ENCODE data around the gene AFAP1L1.

Gene AFAP1L1

GRCh38 chr5:149367972-149368645 lies 96.5 kb downstream of the AFAP1L1 start:
- Histone ChIP-seq H3K36me3 (ENCODE audit: control insufficient read depth in 2 of 2, insufficient read depth in 1 of 2, low read length in 2 of 2) (peaks cover 0 to 6% of the 10 kb centered on the region in 2 experiments; a peak in 1 of 3 replicates), H3K4me3 (ENCODE audit: low read depth, low read length) (no peak overlapping the region), H3K4me1 (ENCODE audit: control insufficient read depth, insufficient read depth, low read length) (no peaks in the 10 kb centered on the region), H3K27ac (ENCODE audit: extremely low read depth, low read depth, low read length) (no peak overlapping the region), H3K9me3 (ENCODE audit: control insufficient read depth, insufficient read depth, low read depth, low read length) (no peaks in the 10 kb centered on the region)
- TF ChIP-seq WT1 (tag by site-specific recombination; IDR thresholded peaks at IDR 0.05) (no peak), ZNF701 (tag by site-specific recombination; IDR thresholded peaks at IDR 0.05) (no peak)
- CTCF ChIA-PET, result interaction anchor here (0.6 to 15.5 kb wide), 37 partner anchors 8 to 265 kb away, joined by 3 to 212 read pairs (median 5); partner anchors contain the start of gene PCYOX1L
- POLR2A ChIA-PET, result interaction anchor here (1.0 to 2.9 kb wide), 4 partner anchors 10 to 251 kb away, joined by 3 to 17 read pairs (median 4); partner anchors contain the start of gene PCYOX1L

- TF ChIP-seq GLI4 (tag by site-specific recombination; IDR thresholded peaks at IDR 0.05) (no peak), ZBTB48 (tag by site-specific recombination; IDR thresholded peaks at IDR 0.05) (no peak), ZFP3 (tag by site-specific recombination; IDR thresholded peaks at IDR 0.05; ENCODE audit: low read depth) (no peak), GFI1B (tag by site-specific recombination; IDR thresholded peaks at IDR 0.05) (no peak), ZBTB17 (tag by site-specific recombination; IDR thresholded peaks at IDR 0.05) (no peak), ZNF266 (tag by site-specific recombination; IDR thresholded peaks at IDR 0.05; ENCODE audit: low read depth) (no peak), ZNF664 (tag by site-specific recombination; IDR thresholded peaks at IDR 0.05) (no peak)
- TF ChIP-seq, protein P1, sequence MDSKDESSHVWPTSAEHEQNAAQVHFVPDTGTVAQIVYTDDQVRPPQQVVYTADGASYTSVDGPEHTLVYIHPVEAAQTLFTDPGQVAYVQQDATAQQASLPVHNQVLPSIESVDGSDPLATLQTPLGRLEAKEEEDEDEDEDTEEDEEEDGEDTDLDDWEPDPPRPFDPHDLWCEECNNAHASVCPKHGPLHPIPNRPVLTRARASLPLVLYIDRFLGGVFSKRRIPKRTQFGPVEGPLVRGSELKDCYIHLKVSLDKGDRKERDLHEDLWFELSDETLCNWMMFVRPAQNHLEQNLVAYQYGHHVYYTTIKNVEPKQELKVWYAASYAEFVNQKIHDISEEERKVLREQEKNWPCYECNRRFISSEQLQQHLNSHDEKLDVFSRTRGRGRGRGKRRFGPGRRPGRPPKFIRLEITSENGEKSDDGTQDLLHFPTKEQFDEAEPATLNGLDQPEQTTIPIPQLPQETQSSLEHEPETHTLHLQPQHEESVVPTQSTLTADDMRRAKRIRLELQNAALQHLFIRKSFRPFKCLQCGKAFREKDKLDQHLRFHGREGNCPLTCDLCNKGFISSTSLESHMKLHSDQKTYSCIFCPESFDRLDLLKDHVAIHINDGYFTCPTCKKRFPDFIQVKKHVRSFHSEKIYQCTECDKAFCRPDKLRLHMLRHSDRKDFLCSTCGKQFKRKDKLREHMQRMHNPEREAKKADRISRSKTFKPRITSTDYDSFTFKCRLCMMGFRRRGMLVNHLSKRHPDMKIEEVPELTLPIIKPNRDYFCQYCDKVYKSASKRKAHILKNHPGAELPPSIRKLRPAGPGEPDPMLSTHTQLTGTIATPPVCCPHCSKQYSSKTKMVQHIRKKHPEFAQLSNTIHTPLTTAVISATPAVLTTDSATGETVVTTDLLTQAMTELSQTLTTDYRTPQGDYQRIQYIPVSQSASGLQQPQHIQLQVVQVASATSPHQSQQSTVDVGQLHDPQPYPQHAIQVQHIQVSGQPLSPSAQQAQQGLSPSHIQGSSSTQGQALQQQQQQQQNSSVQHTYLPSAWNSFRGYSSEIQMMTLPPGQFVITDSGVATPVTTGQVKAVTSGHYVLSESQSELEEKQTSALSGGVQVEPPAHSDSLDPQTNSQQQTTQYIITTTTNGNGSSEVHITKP (tag by site-specific recombination; IDR thresholded peaks at IDR 0.05), result peak; percentile 83
- no peak overlapping the region for H3K27ac ChIP-seq (ENCODE audit: extremely low read depth, low read depth, low read length)
- H3K36me3 ChIP-seq (ENCODE audit: control insufficient read depth in 2 of 2, insufficient read depth in 1 of 2, low read length in 2 of 2), result peaks cover 0 to 6% of the 10 kb centered on the region in 2 experiments; a peak in 1 of 3 replicates
- no peaks in the 10 kb centered on the region for H3K9me3 ChIP-seq (ENCODE audit: control insufficient read depth, insufficient read depth, low read depth, low read length)
- H3K4me1 ChIP-seq (ENCODE audit: control insufficient read depth, insufficient read depth, low read length), result no peaks in the 10 kb centered on the region
- H3K4me3 ChIP-seq (ENCODE audit: low read depth, low read length), result no peak overlapping the region
- ChIA-PET CTCF (interaction anchor here (0.7 to 15.5 kb wide), 16 partner anchors 9 to 97 kb away, joined by 3 to 212 read pairs (median 6); partner anchors contain the start of genes IL17B and PCYOX1L), POLR2A (no interaction called here)
Measured at GRCh38 chr5:149370878-149371277, 99.2 kb downstream of the AFAP1L1 start.

DNA sequence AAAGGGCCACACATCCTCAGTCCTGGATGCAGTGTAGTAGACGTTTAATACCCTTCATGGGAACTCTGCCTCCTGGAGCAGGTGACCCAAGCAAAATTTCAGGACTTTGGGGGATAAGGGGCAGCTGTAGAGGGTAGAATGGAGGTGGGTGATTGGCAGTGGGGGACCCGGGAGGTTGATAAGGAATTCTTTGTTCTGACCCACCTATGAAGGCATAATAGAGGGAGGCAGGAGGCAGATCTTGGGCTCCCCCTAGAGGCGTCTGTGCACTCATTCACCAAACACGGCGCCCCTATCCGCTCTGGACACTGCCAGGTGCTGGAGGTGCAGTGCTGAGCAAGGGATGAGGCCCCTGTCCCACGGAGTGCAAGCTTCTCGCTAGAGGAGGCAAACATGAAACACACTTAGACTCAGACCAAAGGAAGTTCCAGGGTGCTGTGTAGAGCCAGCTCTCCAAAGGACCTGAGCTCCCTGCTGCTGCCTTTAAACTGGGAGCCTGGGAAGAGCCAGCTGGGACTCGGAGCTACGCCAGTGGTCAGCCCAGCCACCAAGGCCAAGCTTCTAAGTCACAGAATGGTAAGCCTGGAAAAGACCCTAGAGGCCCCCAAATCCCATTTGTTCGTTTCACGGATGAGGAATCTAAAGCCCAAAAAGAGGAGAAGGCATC lies 99.8 kb downstream of the AFAP1L1 start:
- H3K9me3 ChIP-seq (ENCODE audit: control insufficient read depth, insufficient read depth, low read depth, low read length), result no peaks in the 10 kb centered on the region
- ChIA-PET CTCF (interaction anchor here (0.6 to 15.5 kb wide), 34 partner anchors 8 to 1389 kb away, joined by 3 to 212 read pairs (median 4); partner anchors contain the start of genes IL17B and PCYOX1L), POLR2A (interaction anchor here (0.6 to 1.5 kb wide), 6 partner anchors 8 to 51 kb away, joined by 3 to 9 read pairs (median 4); partner anchors contain the start of genes GRPEL2 and PCYOX1L)
- H3K27ac ChIP-seq (ENCODE audit: extremely low read depth, low read depth, low read length), result no peak overlapping the region
- H3K4me3 ChIP-seq (ENCODE audit: low read depth, low read length), result no peak overlapping the region
- H3K4me1 ChIP-seq (ENCODE audit: control insufficient read depth, insufficient read depth, low read length), result no peaks in the 10 kb centered on the region
- peak; percentile 73 for TF ChIP-seq CTCF (tag by site-specific recombination; IDR thresholded peaks at IDR 0.05)
- peak; percentile 59; the same call in 1 of the 2 replicates for TF ChIP-seq ZNF600 (tag by site-specific recombination; IDR thresholded peaks at IDR 0.05)
- TF ChIP-seq ZNF184 (tag by site-specific recombination; IDR thresholded peaks at IDR 0.05), result no peak
- TF ChIP-seq ZNF654 (tag by site-specific recombination; IDR thresholded peaks at IDR 0.05; ENCODE audit: low read depth), result peak; percentile 61
- TF ChIP-seq ZNF366 (tag by site-specific recombination; conservative IDR thresholded peaks at IDR 0.05), result peak; percentile 53
- TF ChIP-seq ZNF37A (tag by site-specific recombination; IDR thresholded peaks at IDR 0.05), result no peak
- no peak for TF ChIP-seq ZNF112 (tag by site-specific recombination; IDR thresholded peaks at IDR 0.05)
- peaks cover 0 to 6% of the 10 kb centered on the region in 2 experiments; a peak in 1 of 3 replicates for H3K36me3 ChIP-seq (ENCODE audit: control insufficient read depth in 2 of 2, insufficient read depth in 1 of 2, low read length in 2 of 2)

Data from HEK293 (cell line).